ENCODE measurements around the gene DDX17.

GRCh38 chr22:38518620-38519019 is 12.5 kb upstream of the DDX17 start:
- TF ChIP-seq CTCF (conservative IDR thresholded peaks at IDR 0.05; ENCODE audit: low read depth, low read length), result no peak
- no peak for TF ChIP-seq RCOR1 (IDR thresholded peaks at IDR 0.05; ENCODE audit: insufficient replicate concordance, low read length)
- no peak for TF ChIP-seq ELK1 (IDR thresholded peaks at IDR 0.05; ENCODE audit: borderline replicate concordance, low read depth, low read length)
- TF ChIP-seq MXI1 (IDR thresholded peaks at IDR 0.05; ENCODE audit: borderline replicate concordance, low read depth, low read length), result no peak
- TF ChIP-seq POLR2A (IDR thresholded peaks at IDR 0.05; ENCODE audit: low read depth, low read length), result no peak
- no peak for TF ChIP-seq RAD21 (IDR thresholded peaks at IDR 0.05; ENCODE audit: low read length)
- TF ChIP-seq BHLHE40 (IDR thresholded peaks at IDR 0.05; ENCODE audit: low read depth, low read length), result no peak
- no peak for TF ChIP-seq NFE2L2 (IDR thresholded peaks at IDR 0.05; ENCODE audit: low read depth, low read length)
- TF ChIP-seq USF2 (IDR thresholded peaks at IDR 0.05; ENCODE audit: low read depth, low read length), result no peak
- no peak for TF ChIP-seq CHD1 (IDR thresholded peaks at IDR 0.05; ENCODE audit: low read depth, low read length)
- no peak for TF ChIP-seq FOS (IDR thresholded peaks at IDR 0.05; ENCODE audit: low read depth, low read length)
- no peak for TF ChIP-seq SMC3 (IDR thresholded peaks at IDR 0.05; ENCODE audit: low read depth, low read length)
- no peak for TF ChIP-seq CEBPB (IDR thresholded peaks at IDR 0.05; ENCODE audit: low read depth, low read length)
